Measurements from ENCODE around the gene KLF15.

KLF15 gene

GRCh38 chr3:126389112-126389793 lies 32.0 kb upstream of the KLF15 start:
- peak; percentile 83 for DNase-seq

GRCh38 chr3:126381966-126382365 lies 24.8 kb upstream of the KLF15 start:
- DNase-seq, result no peak

- DNase-seq, result no peak
Measured at GRCh38 chr3:126380011-126380768, 23.0 kb upstream of the KLF15 start.

- DNase-seq, result no peak
Measured at GRCh38 chr3:126378341-126378751, 21.1 kb upstream of the KLF15 start.

- no peak for DNase-seq
Measured at GRCh38 chr3:126377211-126377610, 20.0 kb upstream of the KLF15 start.

- no peak for DNase-seq
Measured at GRCh38 chr3:126376444-126376843, 19.2 kb upstream of the KLF15 start.

- no peak for DNase-seq
Measured at GRCh38 chr3:126375835-126376331, 18.7 kb upstream of the KLF15 start.

- no peak for DNase-seq
Measured at GRCh38 chr3:126373682-126374601, 16.7 kb upstream of the KLF15 start.

- DNase-seq, result no peak
Measured at GRCh38 chr3:126373146-126373613, 16.0 kb upstream of the KLF15 start.

- DNase-seq, result no peak
Measured at GRCh38 chr3:126372413-126373145, 15.4 kb upstream of the KLF15 start.

- DNase-seq, result no peak
Measured at GRCh38 chr3:126371096-126371705, 14.0 kb upstream of the KLF15 start.

- no peak for DNase-seq
Measured at GRCh38 chr3:126370606-126371005, 13.4 kb upstream of the KLF15 start.

GRCh38 chr3:126370055-126370454 lies 12.8 kb upstream of the KLF15 start:
- DNase-seq, result no peak

- DNase-seq, result no peak
Measured at GRCh38 chr3:126369490-126369889, 12.3 kb upstream of the KLF15 start.

GRCh38 chr3:126367316-126367805 lies 10.2 kb upstream of the KLF15 start:
- DNase-seq, result no peak

- no peak for DNase-seq
Measured at GRCh38 chr3:126365351-126366277, 8.4 kb upstream of the KLF15 start.

GRCh38 chr3:126364731-126365301 lies 7.6 kb upstream of the KLF15 start:
- no peak for DNase-seq

- DNase-seq, result no peak
Measured at GRCh38 chr3:126364130-126364695, 7.0 kb upstream of the KLF15 start.

GRCh38 chr3:126361211-126361610 lies 4.0 kb upstream of the KLF15 start:
- DNase-seq, result no peak

GRCh38 chr3:126360714-126361060 lies 3.5 kb upstream of the KLF15 start:
- no peak for DNase-seq

Data from SHP77 (cell line).